GM23338 (cell line): ENCODE measurements around the gene RPL27. TPM values are rescaled to one million over a fixed set of nuclear protein-coding genes. Genes with fewer than 3 reads are reported as not detected.

Experiments used
- ATAC-seq: fragments of 200-7000 bp; cut with Tn5 transposase; 3 replicates; pipeline ENCODE4 v1.9.1; 2020
- DNase-seq: peaks from one replicate; pipeline ENCODE4 v3.0.0-alpha.2; 2015; ENCODE audit warnings: low spot score
- H2AFZ ChIP-seq: fragments of 200-600 bp; sonication (generic); 2 replicates; pipeline ENCODE4 v1.8.0; 2016; ENCODE audit warnings: antibody characterized with exemption, mild to moderate bottlenecking, moderate library complexity
- H3F3A ChIP-seq: fragments of 200-600 bp; sonication (generic); replicated peaks from 2 replicates; pipeline ENCODE4 v1.8.0; 2017; ENCODE audit warnings: antibody characterized with exemption, mixed run types, low read depth
- H3K27ac ChIP-seq: fragments of 200-600 bp; sonication (generic); 2 replicates; pipeline ENCODE4 v1.6.1; 2016; ENCODE audit warnings: low read depth
- H3K27me3 ChIP-seq: fragments of 200-600 bp; sonication (generic); 2 replicates; pipeline ENCODE4 v1.8.0; 2016; ENCODE audit warnings: mild to moderate bottlenecking, mixed run types, moderate library complexity; ENCODE audit not compliant: insufficient read depth
- H3K36me3 ChIP-seq: fragments of 200-600 bp; sonication (generic); 2 replicates; pipeline ENCODE4 v1.8.0; 2016; ENCODE audit warnings: mild to moderate bottlenecking; ENCODE audit not compliant: insufficient read depth
- H3K4me1 ChIP-seq: fragments of 200-600 bp; sonication (generic); 2 replicates; pipeline ENCODE4 v1.8.0; 2016; ENCODE audit warnings: mild to moderate bottlenecking, moderate library complexity; ENCODE audit not compliant: insufficient read depth
- H3K4me2 ChIP-seq: fragments of 200-600 bp; sonication (generic); 2 replicates; pipeline ENCODE4 v1.7.1; 2017; ENCODE audit warnings: mixed run types
- H3K4me3 ChIP-seq: fragments of 200-600 bp; sonication (generic); 2 replicates; pipeline ENCODE4 v1.6.1; 2016; ENCODE audit warnings: mixed run types
- H3K79me2 ChIP-seq: fragments of 200-600 bp; sonication (generic); replicated peaks from 2 replicates; pipeline ENCODE4 v1.8.0; 2017; ENCODE audit warnings: mild to moderate bottlenecking; ENCODE audit not compliant: insufficient read depth
- H3K9me2 ChIP-seq: fragments of 200-600 bp; sonication (generic); 2 replicates; pipeline ENCODE4 v1.8.0; 2017; ENCODE audit not compliant: insufficient read depth
- H4K20me1 ChIP-seq: fragments of 200-600 bp; sonication (generic); replicated peaks from 2 replicates; pipeline ENCODE4 v1.8.0; 2017; ENCODE audit warnings: mild to moderate bottlenecking; ENCODE audit not compliant: insufficient read depth
- H3K27ac Mint-ChIP-seq: 2 replicates; pipeline ENCODE4 v1.8.0; 2020; ENCODE audit warnings: inconsistent platforms, mild to moderate bottlenecking, moderate library complexity, mixed read lengths
- H3K27me3 Mint-ChIP-seq: 3 replicates; pipeline ENCODE4 v1.8.0; 2022; ENCODE audit warnings: low read depth, mild to moderate bottlenecking, moderate library complexity, mixed read lengths, inconsistent platforms; ENCODE audit not compliant: insufficient read depth, poor library complexity
- H3K36me3 Mint-ChIP-seq: 3 replicates; pipeline ENCODE4 v1.8.0; 2021; ENCODE audit warnings: low read depth, mild to moderate bottlenecking, inconsistent platforms, moderate library complexity, mixed read lengths
- H3K4me1 Mint-ChIP-seq: 3 replicates; pipeline ENCODE4 v1.8.0; 2020; ENCODE audit warnings: mild to moderate bottlenecking, inconsistent platforms, mixed read lengths
- H3K4me3 Mint-ChIP-seq: 3 replicates; pipeline ENCODE4 v1.8.0; 2021; ENCODE audit warnings: moderate library complexity, mild to moderate bottlenecking, inconsistent platforms, mixed read lengths
- H3K9me3 Mint-ChIP-seq: 3 replicates; pipeline ENCODE4 v1.8.0; 2020; ENCODE audit warnings: moderate library complexity, mild to moderate bottlenecking, inconsistent platforms, mixed read lengths
- CREB1 ChIP-seq: fragments of 250-450 bp; sonication (Bioruptor Pico); IDR thresholded peaks from 2 replicates; pipeline ENCODE4 v1.5.0; 2020; ENCODE audit warnings: low read depth, mild to moderate bottlenecking, moderate library complexity
- EZH2 ChIP-seq: fragments of 200-600 bp; sonication (generic); IDR thresholded peaks from one replicate; pipeline ENCODE4 v1.8.0; 2017; ENCODE audit warnings: antibody characterized with exemption, mild to moderate bottlenecking, low read depth; ENCODE audit not compliant: unreplicated experiment
- EZH2phosphoT487 ChIP-seq: fragments of 200-600 bp; sonication (generic); IDR thresholded peaks from one replicate; pipeline ENCODE4 v1.8.1; 2018; ENCODE audit warnings: antibody characterized with exemption; ENCODE audit not compliant: unreplicated experiment
- JUNB ChIP-seq: IDR thresholded peaks from one replicate; pipeline ENCODE4 v1.6.1; 2016; ENCODE audit warnings: antibody characterized with exemption; ENCODE audit not compliant: unreplicated experiment
- NANOG ChIP-seq: IDR thresholded peaks from 2 replicates; pipeline ENCODE4 v1.6.1; 2016; ENCODE audit warnings: antibody characterized with exemption, borderline replicate concordance
- POLR2AphosphoS5 ChIP-seq: IDR thresholded peaks from 2 replicates; pipeline ENCODE4 v1.6.1; 2016; ENCODE audit warnings: antibody characterized with exemption, low read depth
- STAT1 ChIP-seq: IDR thresholded peaks from one replicate; pipeline ENCODE4 v1.6.1; 2016; ENCODE audit warnings: antibody characterized with exemption; ENCODE audit not compliant: unreplicated experiment
- ZNF114 ChIP-seq: fragments of 250-450 bp; sonication (Bioruptor Pico); IDR thresholded peaks from 2 replicates; pipeline ENCODE4 v1.5.0; 2020; ENCODE audit warnings: mild to moderate bottlenecking, moderate library complexity
- ZNF331 ChIP-seq: fragments of 250-450 bp; sonication (Bioruptor Pico); IDR thresholded peaks from 2 replicates; pipeline ENCODE4 v1.5.0; 2020; ENCODE audit warnings: low read depth, mild to moderate bottlenecking, moderate library complexity
- polyA plus RNA-seq: library from polyadenylated mRNA; unstranded; fragments of >200 nt; fragmentation: Nextera tagmentation; extraction: Ambion mirVana; gene quantifications from 2 replicates; pipeline ENCODE4 v1.2.1, GENCODE V29; 2016
- total RNA-seq: library from RNA; depleted of rRNA; stranded (reverse); fragments of >200 nt; shearing (Covaris generic); gene quantifications from 2 replicates; pipeline ENCODE4 v1.2.3, GENCODE V29; 2014
- TF ChIP-seq, protein P1 (sequence below): IDR thresholded peaks from 2 replicates; pipeline ENCODE4 v1.6.1; 2016; ENCODE audit warnings: antibody characterized with exemption
- TF ChIP-seq, protein P2 (sequence below): IDR thresholded peaks from one replicate; pipeline ENCODE4 v1.6.1; 2018; ENCODE audit warnings: antibody characterized with exemption; ENCODE audit not compliant: unreplicated experiment
- TF ChIP-seq, protein P3 (sequence below): fragments of 250-450 bp; sonication (Bioruptor Pico); IDR thresholded peaks from 2 replicates; pipeline ENCODE4 v1.5.0; 2020; ENCODE audit warnings: mild to moderate bottlenecking, moderate library complexity
- TF ChIP-seq, protein P4 (sequence below), 2 experiments: fragments of 200-600 bp in 1 of 2; sonication (generic) in 1 of 2; conservative IDR thresholded peaks; 2 replicates each; pipeline versions ENCODE4 v1.5.1 to v1.6.1; 2016 to 2017; ENCODE audit warnings: antibody characterized with exemption in 2 of 2, low read depth in 2 of 2, mild to moderate bottlenecking in 2 of 2, moderate library complexity in 1 of 2

The RPL27 gene
- total and polyA plus RNA-seq, 2 experiments from 2014 or later = 1,784 to 2,722 TPM

DNA sequence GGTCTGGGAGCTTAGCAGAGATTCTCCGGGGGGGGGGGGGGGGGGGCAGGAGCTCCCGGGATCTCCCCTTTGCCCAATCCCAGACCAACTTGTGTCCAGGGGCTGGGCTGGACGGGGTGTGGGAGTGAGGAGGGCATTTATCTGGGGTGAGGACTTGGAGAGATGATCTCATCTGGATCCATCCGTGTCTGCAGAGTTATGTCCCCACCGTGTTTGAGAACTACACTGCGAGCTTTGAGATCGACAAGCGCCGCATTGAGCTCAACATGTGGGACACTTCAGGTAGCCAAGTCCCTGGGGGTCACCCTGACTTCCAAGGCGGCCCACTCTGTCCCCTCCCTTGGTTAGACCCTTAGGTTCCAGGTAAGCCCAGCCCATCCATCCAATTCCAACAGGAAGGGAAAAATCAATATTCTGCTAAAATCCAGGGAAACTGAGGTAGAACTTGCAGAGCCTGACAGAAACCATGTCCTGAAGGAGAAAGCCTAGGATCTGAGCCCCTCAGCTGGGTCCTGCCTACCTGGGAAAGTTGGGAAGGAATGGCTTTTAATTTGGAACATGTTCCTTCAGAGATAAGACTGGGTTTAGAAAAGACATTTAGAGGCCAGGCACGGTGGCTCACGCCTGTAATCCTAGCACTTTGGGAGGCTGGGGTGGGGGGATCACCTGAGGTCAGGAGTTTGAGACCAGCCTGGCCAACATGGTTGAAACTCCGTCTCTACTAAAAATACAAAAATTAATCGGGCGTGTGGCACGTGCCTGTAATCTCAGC, 27.7 kb downstream of the RPL27 start:
- no peak overlapping the region for H3K27ac Mint-ChIP-seq
- peaks cover 21% of the 10 kb centered on the region for H3K36me3 Mint-ChIP-seq
- no peaks in the 10 kb centered on the region for H3K9me2 ChIP-seq
- ATAC-seq (no peak), DNase-seq (no peak)
- peaks cover 18% of the 10 kb centered on the region for H3K79me2 ChIP-seq
- TF ChIP-seq EZH2phosphoT487 = no peak
- TF ChIP-seq ZNF331 = no peak
- TF ChIP-seq JUNB = no peak
- TF ChIP-seq, protein P1, sequence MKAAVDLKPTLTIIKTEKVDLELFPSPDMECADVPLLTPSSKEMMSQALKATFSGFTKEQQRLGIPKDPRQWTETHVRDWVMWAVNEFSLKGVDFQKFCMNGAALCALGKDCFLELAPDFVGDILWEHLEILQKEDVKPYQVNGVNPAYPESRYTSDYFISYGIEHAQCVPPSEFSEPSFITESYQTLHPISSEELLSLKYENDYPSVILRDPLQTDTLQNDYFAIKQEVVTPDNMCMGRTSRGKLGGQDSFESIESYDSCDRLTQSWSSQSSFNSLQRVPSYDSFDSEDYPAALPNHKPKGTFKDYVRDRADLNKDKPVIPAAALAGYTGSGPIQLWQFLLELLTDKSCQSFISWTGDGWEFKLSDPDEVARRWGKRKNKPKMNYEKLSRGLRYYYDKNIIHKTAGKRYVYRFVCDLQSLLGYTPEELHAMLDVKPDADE = no peak
- TF ChIP-seq, protein P2, sequence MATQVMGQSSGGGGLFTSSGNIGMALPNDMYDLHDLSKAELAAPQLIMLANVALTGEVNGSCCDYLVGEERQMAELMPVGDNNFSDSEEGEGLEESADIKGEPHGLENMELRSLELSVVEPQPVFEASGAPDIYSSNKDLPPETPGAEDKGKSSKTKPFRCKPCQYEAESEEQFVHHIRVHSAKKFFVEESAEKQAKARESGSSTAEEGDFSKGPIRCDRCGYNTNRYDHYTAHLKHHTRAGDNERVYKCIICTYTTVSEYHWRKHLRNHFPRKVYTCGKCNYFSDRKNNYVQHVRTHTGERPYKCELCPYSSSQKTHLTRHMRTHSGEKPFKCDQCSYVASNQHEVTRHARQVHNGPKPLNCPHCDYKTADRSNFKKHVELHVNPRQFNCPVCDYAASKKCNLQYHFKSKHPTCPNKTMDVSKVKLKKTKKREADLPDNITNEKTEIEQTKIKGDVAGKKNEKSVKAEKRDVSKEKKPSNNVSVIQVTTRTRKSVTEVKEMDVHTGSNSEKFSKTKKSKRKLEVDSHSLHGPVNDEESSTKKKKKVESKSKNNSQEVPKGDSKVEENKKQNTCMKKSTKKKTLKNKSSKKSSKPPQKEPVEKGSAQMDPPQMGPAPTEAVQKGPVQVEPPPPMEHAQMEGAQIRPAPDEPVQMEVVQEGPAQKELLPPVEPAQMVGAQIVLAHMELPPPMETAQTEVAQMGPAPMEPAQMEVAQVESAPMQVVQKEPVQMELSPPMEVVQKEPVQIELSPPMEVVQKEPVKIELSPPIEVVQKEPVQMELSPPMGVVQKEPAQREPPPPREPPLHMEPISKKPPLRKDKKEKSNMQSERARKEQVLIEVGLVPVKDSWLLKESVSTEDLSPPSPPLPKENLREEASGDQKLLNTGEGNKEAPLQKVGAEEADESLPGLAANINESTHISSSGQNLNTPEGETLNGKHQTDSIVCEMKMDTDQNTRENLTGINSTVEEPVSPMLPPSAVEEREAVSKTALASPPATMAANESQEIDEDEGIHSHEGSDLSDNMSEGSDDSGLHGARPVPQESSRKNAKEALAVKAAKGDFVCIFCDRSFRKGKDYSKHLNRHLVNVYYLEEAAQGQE = no peak
- TF ChIP-seq ZNF114 (CRISPR knock-in tag) = no peak
- TF ChIP-seq, protein P3, sequence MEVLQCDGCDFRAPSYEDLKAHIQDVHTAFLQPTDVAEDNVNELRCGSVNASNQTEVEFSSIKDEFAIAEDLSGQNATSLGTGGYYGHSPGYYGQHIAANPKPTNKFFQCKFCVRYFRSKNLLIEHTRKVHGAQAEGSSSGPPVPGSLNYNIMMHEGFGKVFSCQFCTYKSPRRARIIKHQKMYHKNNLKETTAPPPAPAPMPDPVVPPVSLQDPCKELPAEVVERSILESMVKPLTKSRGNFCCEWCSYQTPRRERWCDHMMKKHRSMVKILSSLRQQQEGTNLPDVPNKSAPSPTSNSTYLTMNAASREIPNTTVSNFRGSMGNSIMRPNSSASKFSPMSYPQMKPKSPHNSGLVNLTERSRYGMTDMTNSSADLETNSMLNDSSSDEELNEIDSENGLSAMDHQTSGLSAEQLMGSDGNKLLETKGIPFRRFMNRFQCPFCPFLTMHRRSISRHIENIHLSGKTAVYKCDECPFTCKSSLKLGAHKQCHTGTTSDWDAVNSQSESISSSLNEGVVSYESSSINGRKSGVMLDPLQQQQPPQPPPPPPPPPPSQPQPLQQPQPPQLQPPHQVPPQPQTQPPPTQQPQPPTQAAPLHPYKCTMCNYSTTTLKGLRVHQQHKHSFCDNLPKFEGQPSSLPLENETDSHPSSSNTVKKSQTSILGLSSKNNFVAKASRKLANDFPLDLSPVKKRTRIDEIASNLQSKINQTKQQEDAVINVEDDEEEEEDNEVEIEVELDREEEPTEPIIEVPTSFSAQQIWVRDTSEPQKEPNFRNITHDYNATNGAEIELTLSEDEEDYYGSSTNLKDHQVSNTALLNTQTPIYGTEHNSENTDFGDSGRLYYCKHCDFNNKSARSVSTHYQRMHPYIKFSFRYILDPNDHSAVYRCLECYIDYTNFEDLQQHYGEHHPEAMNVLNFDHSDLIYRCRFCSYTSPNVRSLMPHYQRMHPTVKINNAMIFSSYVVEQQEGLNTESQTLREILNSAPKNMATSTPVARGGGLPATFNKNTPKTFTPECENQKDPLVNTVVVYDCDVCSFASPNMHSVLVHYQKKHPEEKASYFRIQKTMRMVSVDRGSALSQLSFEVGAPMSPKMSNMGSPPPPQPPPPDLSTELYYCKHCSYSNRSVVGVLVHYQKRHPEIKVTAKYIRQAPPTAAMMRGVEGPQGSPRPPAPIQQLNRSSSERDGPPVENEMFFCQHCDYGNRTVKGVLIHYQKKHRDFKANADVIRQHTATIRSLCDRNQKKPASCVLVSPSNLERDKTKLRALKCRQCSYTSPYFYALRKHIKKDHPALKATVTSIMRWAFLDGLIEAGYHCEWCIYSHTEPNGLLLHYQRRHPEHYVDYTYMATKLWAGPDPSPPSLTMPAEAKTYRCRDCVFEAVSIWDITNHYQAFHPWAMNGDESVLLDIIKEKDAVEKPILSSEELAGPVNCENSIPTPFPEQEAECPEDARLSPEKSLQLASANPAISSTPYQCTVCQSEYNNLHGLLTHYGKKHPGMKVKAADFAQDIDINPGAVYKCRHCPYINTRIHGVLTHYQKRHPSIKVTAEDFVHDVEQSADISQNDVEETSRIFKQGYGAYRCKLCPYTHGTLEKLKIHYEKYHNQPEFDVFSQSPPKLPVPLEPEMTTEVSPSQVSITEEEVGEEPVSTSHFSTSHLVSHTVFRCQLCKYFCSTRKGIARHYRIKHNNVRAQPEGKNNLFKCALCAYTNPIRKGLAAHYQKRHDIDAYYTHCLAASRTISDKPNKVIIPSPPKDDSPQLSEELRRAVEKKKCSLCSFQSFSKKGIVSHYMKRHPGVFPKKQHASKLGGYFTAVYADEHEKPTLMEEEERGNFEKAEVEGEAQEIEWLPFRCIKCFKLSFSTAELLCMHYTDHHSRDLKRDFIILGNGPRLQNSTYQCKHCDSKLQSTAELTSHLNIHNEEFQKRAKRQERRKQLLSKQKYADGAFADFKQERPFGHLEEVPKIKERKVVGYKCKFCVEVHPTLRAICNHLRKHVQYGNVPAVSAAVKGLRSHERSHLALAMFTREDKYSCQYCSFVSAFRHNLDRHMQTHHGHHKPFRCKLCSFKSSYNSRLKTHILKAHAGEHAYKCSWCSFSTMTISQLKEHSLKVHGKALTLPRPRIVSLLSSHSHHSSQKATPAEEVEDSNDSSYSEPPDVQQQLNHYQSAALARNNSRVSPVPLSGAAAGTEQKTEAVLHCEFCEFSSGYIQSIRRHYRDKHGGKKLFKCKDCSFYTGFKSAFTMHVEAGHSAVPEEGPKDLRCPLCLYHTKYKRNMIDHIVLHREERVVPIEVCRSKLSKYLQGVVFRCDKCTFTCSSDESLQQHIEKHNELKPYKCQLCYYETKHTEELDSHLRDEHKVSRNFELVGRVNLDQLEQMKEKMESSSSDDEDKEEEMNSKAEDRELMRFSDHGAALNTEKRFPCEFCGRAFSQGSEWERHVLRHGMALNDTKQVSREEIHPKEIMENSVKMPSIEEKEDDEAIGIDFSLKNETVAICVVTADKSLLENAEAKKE (CRISPR knock-in tag) = no peak
- TF ChIP-seq, protein P4, sequence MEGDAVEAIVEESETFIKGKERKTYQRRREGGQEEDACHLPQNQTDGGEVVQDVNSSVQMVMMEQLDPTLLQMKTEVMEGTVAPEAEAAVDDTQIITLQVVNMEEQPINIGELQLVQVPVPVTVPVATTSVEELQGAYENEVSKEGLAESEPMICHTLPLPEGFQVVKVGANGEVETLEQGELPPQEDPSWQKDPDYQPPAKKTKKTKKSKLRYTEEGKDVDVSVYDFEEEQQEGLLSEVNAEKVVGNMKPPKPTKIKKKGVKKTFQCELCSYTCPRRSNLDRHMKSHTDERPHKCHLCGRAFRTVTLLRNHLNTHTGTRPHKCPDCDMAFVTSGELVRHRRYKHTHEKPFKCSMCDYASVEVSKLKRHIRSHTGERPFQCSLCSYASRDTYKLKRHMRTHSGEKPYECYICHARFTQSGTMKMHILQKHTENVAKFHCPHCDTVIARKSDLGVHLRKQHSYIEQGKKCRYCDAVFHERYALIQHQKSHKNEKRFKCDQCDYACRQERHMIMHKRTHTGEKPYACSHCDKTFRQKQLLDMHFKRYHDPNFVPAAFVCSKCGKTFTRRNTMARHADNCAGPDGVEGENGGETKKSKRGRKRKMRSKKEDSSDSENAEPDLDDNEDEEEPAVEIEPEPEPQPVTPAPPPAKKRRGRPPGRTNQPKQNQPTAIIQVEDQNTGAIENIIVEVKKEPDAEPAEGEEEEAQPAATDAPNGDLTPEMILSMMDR (conservative IDR thresholded peaks at IDR 0.05; ENCODE audit: low read depth in 2 of 2) = no peak
- TF ChIP-seq NANOG = no peak
- no peak for TF ChIP-seq CREB1 (CRISPR knock-in tag)
- no peak for TF ChIP-seq POLR2AphosphoS5
- no peak for TF ChIP-seq STAT1
- TF ChIP-seq EZH2 = no peak
- H3K4me3 Mint-ChIP-seq = peak overlapping the region; percentile 91
- peaks cover 25% of the 10 kb centered on the region for H3K4me1 ChIP-seq
- no peaks in the 10 kb centered on the region for H4K20me1 ChIP-seq
- H3K9me3 Mint-ChIP-seq = no peaks in the 10 kb centered on the region
- H2AFZ ChIP-seq = no peak overlapping the region
- no peaks in the 10 kb centered on the region for H3K27me3 ChIP-seq
- H3K27me3 Mint-ChIP-seq = peaks cover 28% of the 10 kb centered on the region
- peak overlapping the region; percentile 93 for H3K4me2 ChIP-seq
- H3F3A ChIP-seq = peaks cover 16% of the 10 kb centered on the region; the same call in 1 of the 2 replicates
- peak overlapping the region; percentile 98 for H3K4me3 ChIP-seq
- peaks cover 28% of the 10 kb centered on the region for H3K4me1 Mint-ChIP-seq
- H3K27ac ChIP-seq = no peak overlapping the region
- no peaks in the 10 kb centered on the region for H3K36me3 ChIP-seq
